Measurements from ENCODE around the gene BRD7.

DNA sequence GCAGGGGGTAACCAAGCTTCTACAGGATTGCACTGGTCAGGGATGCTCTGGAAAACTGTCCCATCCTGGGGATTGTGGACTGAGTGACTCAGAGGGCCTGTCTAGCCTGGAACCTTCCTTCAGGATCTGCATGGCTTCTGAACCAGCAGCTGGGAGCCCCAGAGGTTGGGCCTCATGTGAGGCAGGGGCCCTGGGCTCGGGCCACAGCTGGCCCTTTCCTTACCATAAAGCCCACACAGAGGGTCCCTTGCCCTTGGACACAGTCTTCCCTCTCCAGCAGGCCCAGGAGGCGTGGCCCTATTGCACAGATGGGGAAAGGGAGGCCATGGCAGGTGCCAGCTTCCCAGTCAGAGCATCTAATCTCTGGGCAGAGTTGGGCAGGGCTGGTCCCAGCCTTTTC, 72.0 kb downstream of the BRD7 start:
- TF ChIP-seq, protein P1, sequence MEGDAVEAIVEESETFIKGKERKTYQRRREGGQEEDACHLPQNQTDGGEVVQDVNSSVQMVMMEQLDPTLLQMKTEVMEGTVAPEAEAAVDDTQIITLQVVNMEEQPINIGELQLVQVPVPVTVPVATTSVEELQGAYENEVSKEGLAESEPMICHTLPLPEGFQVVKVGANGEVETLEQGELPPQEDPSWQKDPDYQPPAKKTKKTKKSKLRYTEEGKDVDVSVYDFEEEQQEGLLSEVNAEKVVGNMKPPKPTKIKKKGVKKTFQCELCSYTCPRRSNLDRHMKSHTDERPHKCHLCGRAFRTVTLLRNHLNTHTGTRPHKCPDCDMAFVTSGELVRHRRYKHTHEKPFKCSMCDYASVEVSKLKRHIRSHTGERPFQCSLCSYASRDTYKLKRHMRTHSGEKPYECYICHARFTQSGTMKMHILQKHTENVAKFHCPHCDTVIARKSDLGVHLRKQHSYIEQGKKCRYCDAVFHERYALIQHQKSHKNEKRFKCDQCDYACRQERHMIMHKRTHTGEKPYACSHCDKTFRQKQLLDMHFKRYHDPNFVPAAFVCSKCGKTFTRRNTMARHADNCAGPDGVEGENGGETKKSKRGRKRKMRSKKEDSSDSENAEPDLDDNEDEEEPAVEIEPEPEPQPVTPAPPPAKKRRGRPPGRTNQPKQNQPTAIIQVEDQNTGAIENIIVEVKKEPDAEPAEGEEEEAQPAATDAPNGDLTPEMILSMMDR (IDR thresholded peaks at IDR 0.05 in 8 of 11, conservative IDR thresholded peaks at IDR 0.05 in 3 of 11), result no peak
- no peak for TF ChIP-seq POLR2A (IDR thresholded peaks at IDR 0.05)
